SU-DHL-6 (cell line): ENCODE data around the gene CTXND1.

Experiments
- EZH2phosphoT487 ChIP-seq: fragments of 200-600 bp; sonication (generic), shearing (Covaris generic); conservative IDR thresholded peaks from 2 replicates; pipeline ENCODE4 v1.6.1; 2018; ENCODE audit warnings: mild to moderate bottlenecking, antibody characterized with exemption, low read length, moderate library complexity, mixed read lengths
- TF ChIP-seq, protein P1 (sequence below): fragments of 200-600 bp; sonication (generic); IDR thresholded peaks from one replicate; pipeline ENCODE4 v1.5.1; 2017; ENCODE audit warnings: antibody characterized with exemption, mild to moderate bottlenecking, low read length, moderate library complexity; ENCODE audit not compliant: insufficient read depth, poor library complexity, severe bottlenecking

DNA sequence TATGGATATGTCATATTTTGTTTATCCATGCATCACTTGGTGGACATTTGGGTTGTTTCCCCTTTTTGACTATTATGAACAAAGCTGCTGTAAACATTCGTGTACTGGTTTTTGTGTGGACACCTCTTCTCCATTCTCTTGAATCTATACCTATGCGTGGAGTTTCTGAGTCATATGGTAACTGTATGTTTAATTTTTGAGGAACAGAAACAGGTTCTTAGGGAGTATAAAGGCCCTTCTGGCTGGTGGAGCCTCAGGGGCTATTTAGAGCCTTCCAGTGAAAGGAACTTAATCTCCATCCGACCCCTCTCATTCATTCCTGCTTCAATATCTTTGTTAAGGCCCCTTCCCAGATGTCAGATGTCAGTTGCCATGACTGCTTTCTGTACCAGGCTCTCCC lies 14.1 kb upstream of the CTXND1 start:
- TF ChIP-seq, protein P1, sequence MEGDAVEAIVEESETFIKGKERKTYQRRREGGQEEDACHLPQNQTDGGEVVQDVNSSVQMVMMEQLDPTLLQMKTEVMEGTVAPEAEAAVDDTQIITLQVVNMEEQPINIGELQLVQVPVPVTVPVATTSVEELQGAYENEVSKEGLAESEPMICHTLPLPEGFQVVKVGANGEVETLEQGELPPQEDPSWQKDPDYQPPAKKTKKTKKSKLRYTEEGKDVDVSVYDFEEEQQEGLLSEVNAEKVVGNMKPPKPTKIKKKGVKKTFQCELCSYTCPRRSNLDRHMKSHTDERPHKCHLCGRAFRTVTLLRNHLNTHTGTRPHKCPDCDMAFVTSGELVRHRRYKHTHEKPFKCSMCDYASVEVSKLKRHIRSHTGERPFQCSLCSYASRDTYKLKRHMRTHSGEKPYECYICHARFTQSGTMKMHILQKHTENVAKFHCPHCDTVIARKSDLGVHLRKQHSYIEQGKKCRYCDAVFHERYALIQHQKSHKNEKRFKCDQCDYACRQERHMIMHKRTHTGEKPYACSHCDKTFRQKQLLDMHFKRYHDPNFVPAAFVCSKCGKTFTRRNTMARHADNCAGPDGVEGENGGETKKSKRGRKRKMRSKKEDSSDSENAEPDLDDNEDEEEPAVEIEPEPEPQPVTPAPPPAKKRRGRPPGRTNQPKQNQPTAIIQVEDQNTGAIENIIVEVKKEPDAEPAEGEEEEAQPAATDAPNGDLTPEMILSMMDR: no peak
- no peak for TF ChIP-seq EZH2phosphoT487
